Measurements from ENCODE around the gene LIN7B. TPM values are rescaled to one million over a fixed set of nuclear protein-coding genes. Genes with fewer than 3 reads are reported as not detected.
A peak's percentile ranks its signal among the peaks of the same experiment; 100 is the strongest.

Gene LIN7B
- total RNA-seq, 1 experiment from 2014 or later = 11.8 TPM

- POLR2A ChIA-PET = interaction anchor here (0.6 to 1.1 kb wide), 3 partner anchors 37 to 191 kb away, joined by 5 to 8 read pairs (median 6); no protein-coding TSS in a partner anchor
- Mint-ChIP-seq H3K4me3 (ENCODE audit: unreplicated experiment) (peak overlapping the region; percentile 91), H3K9me3 (ENCODE audit: unreplicated experiment) (no peaks in the 10 kb centered on the region), H3K27ac (ENCODE audit: unreplicated experiment) (peak overlapping the region; percentile 61), H3K36me3 (ENCODE audit: insufficient read depth, unreplicated experiment) (peaks cover 50% of the 10 kb centered on the region), H3K27me3 (ENCODE audit: insufficient read depth, unreplicated experiment) (no peaks in the 10 kb centered on the region), H3K4me1 (ENCODE audit: low read depth, unreplicated experiment) (peaks cover 30% of the 10 kb centered on the region)
- intact Hi-C loops (cut with micrococcal nuclease; ENCODE audit: unreplicated experiment) = loop anchor here (2.0 to 5.0 kb wide), 2 partner anchors 29 to 51 kb away; partner anchors contain the start of genes C19orf73 and PPFIA3
- H3K4me1 ChIP-seq = peaks cover 13% of the 10 kb centered on the region
- H3K4me3 ChIP-seq (ENCODE audit: low read depth, low read length) = peak overlapping the region; percentile 46
- H3K27me3 ChIP-seq (replicated peaks; ENCODE audit: control insufficient read depth, insufficient read depth, low read length) = no peaks in the 10 kb centered on the region
- H3K36me3 ChIP-seq (ENCODE audit: control insufficient read depth, insufficient read depth, low read length) = no peaks in the 10 kb centered on the region
- BruUV-seq (replicated peaks) = no TSS peak
- CTCF ChIA-PET = interaction anchor here (1.1 to 4.6 kb wide), 4 partner anchors 20 to 129 kb away, joined by 5 to 38 read pairs (median 20); no protein-coding TSS in a partner anchor
- no peaks in the 10 kb centered on the region for H3K9me3 ChIP-seq
- TF ChIP-seq, protein P1, sequence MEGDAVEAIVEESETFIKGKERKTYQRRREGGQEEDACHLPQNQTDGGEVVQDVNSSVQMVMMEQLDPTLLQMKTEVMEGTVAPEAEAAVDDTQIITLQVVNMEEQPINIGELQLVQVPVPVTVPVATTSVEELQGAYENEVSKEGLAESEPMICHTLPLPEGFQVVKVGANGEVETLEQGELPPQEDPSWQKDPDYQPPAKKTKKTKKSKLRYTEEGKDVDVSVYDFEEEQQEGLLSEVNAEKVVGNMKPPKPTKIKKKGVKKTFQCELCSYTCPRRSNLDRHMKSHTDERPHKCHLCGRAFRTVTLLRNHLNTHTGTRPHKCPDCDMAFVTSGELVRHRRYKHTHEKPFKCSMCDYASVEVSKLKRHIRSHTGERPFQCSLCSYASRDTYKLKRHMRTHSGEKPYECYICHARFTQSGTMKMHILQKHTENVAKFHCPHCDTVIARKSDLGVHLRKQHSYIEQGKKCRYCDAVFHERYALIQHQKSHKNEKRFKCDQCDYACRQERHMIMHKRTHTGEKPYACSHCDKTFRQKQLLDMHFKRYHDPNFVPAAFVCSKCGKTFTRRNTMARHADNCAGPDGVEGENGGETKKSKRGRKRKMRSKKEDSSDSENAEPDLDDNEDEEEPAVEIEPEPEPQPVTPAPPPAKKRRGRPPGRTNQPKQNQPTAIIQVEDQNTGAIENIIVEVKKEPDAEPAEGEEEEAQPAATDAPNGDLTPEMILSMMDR (IDR thresholded peaks at IDR 0.05; ENCODE audit: insufficient read depth in 1 of 2, low read depth in 1 of 2, low read length in 1 of 2, severe bottlenecking in 1 of 2, unreplicated experiment in 1 of 2) = no peak
- no peak for DNase-seq
Observed at GRCh38 chr19:49148044-49148682, 34.0 kb downstream of the LIN7B start.

DNA sequence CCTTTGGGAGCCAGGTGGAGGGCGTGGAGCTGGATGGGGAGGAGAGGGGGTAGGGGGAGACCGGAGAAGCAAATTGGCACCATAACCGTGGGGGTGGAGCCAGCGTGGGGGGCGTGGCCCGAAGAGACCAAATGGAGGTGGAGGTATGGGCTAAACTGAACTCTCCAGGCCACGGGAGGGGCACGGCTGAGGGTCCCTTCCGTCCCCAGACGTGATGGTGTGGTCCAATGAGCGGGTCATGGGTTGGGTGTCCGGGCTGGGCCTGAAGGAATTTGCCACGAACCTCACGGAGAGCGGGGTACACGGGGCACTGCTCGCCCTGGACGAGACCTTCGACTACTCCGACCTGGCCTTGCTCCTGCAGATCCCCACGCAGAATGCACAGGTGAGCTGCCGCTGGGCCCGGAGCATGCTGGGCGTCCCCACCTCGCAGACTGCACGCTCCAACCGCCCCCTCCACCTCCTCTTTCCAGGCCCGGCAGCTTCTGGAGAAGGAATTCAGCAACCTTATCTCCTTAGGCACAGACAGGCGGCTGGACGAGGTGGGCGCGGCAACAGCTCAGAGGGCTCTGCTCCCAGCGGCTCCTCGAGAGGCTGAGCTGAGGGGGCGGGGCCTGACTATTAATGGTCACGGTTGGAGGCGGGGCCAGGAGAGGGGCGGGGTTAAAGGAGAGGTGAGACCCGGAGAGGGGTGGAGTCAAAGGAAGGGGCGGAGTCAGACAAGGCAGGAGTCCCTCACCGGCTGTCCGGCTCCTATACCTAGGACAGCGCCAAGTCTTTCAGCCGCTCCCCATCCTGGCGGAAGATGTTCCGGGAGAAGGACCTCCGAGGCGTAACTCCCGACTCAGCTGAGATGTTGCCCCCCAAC is 34.8 kb downstream of the LIN7B start:
- CTCF ChIA-PET = interaction anchor here (0.5 to 4.6 kb wide), 10 partner anchors 21 to 244 kb away, joined by 3 to 38 read pairs (median 7); partner anchors contain the start of gene LIN7B
- Mint-ChIP-seq H3K36me3 (ENCODE audit: insufficient read depth, unreplicated experiment) (peaks cover 50% of the 10 kb centered on the region), H3K27me3 (ENCODE audit: insufficient read depth, unreplicated experiment) (no peaks in the 10 kb centered on the region), H3K4me1 (ENCODE audit: low read depth, unreplicated experiment) (peaks cover 30% of the 10 kb centered on the region), H3K27ac (ENCODE audit: unreplicated experiment) (peak overlapping the region; percentile 61), H3K9me3 (ENCODE audit: unreplicated experiment) (peaks cover 3% of the 10 kb centered on the region), H3K4me3 (ENCODE audit: unreplicated experiment) (peak overlapping the region; percentile 91)
- DNase-seq = peak; percentile 100
- BruUV-seq (replicated peaks) = no TSS peak
- POLR2A ChIA-PET = interaction anchor here (0.6 to 2.1 kb wide), 12 partner anchors 12 to 810 kb away, joined by 3 to 14 read pairs (median 4); partner anchors contain the start of genes NTF4 and RUVBL2
- H3K27me3 ChIP-seq (replicated peaks; ENCODE audit: control insufficient read depth, insufficient read depth, low read length) = no peaks in the 10 kb centered on the region
- H3K4me3 ChIP-seq (ENCODE audit: low read depth, low read length) = peak overlapping the region; percentile 69
- H3K4me1 ChIP-seq = peaks cover 13% of the 10 kb centered on the region
- TF ChIP-seq, protein P1 (IDR thresholded peaks at IDR 0.05; ENCODE audit: insufficient read depth in 1 of 2, low read depth in 1 of 2, low read length in 1 of 2, severe bottlenecking in 1 of 2, unreplicated experiment in 1 of 2) = no peak
- intact Hi-C loops (cut with micrococcal nuclease; ENCODE audit: unreplicated experiment) = loop anchor here (1.0 to 5.0 kb wide), 5 partner anchors 8 to 52 kb away; partner anchors contain the start of genes C19orf73, PPFIA3 and TRPM4
- no peaks in the 10 kb centered on the region for H3K36me3 ChIP-seq (ENCODE audit: control insufficient read depth, insufficient read depth, low read length)
- H3K9me3 ChIP-seq = no peaks in the 10 kb centered on the region

GRCh38 chr19:49149652-49150105 is 35.5 kb downstream of the LIN7B start:
- Histone ChIP-seq H3K4me3 (ENCODE audit: low read depth, low read length) (peak overlapping the region; percentile 69), H3K36me3 (ENCODE audit: control insufficient read depth, insufficient read depth, low read length) (no peaks in the 10 kb centered on the region), H3K27me3 (replicated peaks; ENCODE audit: control insufficient read depth, insufficient read depth, low read length) (no peaks in the 10 kb centered on the region), H3K9me3 (no peaks in the 10 kb centered on the region), H3K4me1 (peaks cover 13% of the 10 kb centered on the region)
- H3K36me3 Mint-ChIP-seq (ENCODE audit: insufficient read depth, unreplicated experiment) = peaks cover 56% of the 10 kb centered on the region
- peak overlapping the region; percentile 91 for H3K4me3 Mint-ChIP-seq (ENCODE audit: unreplicated experiment)
- ChIA-PET CTCF (interaction anchor here (0.5 to 4.6 kb wide), 7 partner anchors 22 to 58 kb away, joined by 5 to 38 read pairs (median 9); partner anchors contain the start of gene LIN7B), POLR2A (interaction anchor here (0.6 to 2.1 kb wide), 7 partner anchors 18 to 811 kb away, joined by 3 to 14 read pairs (median 4); partner anchors contain the start of genes NTF4 and RUVBL2)
- peak overlapping the region; percentile 61 for H3K27ac Mint-ChIP-seq (ENCODE audit: unreplicated experiment)
- H3K27me3 Mint-ChIP-seq (ENCODE audit: insufficient read depth, unreplicated experiment) = no peaks in the 10 kb centered on the region
- peaks cover 30% of the 10 kb centered on the region for H3K4me1 Mint-ChIP-seq (ENCODE audit: low read depth, unreplicated experiment)
- intact Hi-C loops (cut with micrococcal nuclease; ENCODE audit: unreplicated experiment) = loop anchor here (1.0 to 5.0 kb wide), 6 partner anchors 8 to 59 kb away; partner anchors contain the start of genes C19orf73, PPFIA3 and TRPM4
- BruUV-seq (replicated peaks) = TSS peak; percentile 58
- H3K9me3 Mint-ChIP-seq (ENCODE audit: unreplicated experiment) = peaks cover 10% of the 10 kb centered on the region
- TF ChIP-seq, protein P1 (IDR thresholded peaks at IDR 0.05; ENCODE audit: insufficient read depth in 1 of 2, low read depth in 1 of 2, low read length in 1 of 2, severe bottlenecking in 1 of 2, unreplicated experiment in 1 of 2) = no peak
- peak; percentile 82 to 83 for DNase-seq
